ES-I3 (cell line): ENCODE results near the gene HS6ST3.

Source experiments
- H3K36me3 ChIP-seq: 2 replicates; pipeline ENCODE4 v1.6.1; 2013; ENCODE audit warnings: mild to moderate bottlenecking, low read length, control low read depth, moderate library complexity; ENCODE audit not compliant: insufficient read depth
- H3K4me1 ChIP-seq: 2 replicates; pipeline ENCODE4 v1.6.1; 2013; ENCODE audit warnings: mild to moderate bottlenecking, control low read depth, low read length; ENCODE audit not compliant: insufficient read depth
- H3K9ac ChIP-seq: 2 replicates; pipeline ENCODE4 v1.6.1; 2013; ENCODE audit warnings: low read depth, mild to moderate bottlenecking, low read length, moderate library complexity
- H3K9me3 ChIP-seq: 2 replicates; pipeline ENCODE4 v1.6.1; 2013; ENCODE audit warnings: mild to moderate bottlenecking, low read length, moderate library complexity; ENCODE audit not compliant: control insufficient read depth, insufficient read depth

The HS6ST3 gene

DNA sequence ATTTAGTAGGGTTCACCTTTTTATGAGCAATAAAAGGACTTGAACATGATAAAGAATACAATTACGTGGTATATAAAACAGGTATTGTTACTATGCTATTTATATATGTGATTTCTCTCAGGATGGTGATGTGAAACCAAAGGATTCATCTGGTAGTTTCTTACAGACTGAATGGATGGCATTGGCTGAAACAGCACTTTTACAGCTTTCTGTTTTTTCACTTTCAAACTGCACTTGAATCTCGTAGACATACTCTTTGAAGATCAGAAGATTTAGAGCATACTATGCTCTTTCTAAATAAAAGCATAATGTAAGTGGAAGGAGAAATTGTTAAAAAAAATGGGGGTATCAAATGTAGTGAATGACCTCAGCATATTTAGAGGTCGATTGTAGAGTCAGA lies 354.8 kb downstream of the HS6ST3 start:
- H3K9ac ChIP-seq = no peak overlapping the region
- H3K9me3 ChIP-seq = no peaks in the 10 kb centered on the region
- no peaks in the 10 kb centered on the region for H3K36me3 ChIP-seq
- no peaks in the 10 kb centered on the region for H3K4me1 ChIP-seq

DNA sequence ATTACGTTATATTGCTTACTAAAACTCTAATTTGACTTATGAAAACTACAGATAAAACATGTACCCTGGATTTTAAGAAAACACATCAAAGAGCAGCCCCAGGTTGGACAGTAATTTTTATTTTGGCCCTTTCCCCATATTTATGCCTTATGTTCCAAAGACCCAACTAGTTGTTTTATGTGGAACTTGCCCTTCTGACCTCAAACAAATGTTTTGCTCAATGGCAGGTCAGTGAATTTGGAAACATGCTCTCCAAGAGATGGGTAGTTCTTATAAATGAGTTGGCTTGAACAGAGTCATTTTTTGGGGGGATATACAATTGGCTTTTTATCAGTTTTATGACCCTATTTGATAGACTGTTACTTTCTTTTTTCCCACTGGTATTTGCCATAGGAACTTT lies 360.0 kb downstream of the HS6ST3 start:
- no peak overlapping the region for H3K9ac ChIP-seq

DNA sequence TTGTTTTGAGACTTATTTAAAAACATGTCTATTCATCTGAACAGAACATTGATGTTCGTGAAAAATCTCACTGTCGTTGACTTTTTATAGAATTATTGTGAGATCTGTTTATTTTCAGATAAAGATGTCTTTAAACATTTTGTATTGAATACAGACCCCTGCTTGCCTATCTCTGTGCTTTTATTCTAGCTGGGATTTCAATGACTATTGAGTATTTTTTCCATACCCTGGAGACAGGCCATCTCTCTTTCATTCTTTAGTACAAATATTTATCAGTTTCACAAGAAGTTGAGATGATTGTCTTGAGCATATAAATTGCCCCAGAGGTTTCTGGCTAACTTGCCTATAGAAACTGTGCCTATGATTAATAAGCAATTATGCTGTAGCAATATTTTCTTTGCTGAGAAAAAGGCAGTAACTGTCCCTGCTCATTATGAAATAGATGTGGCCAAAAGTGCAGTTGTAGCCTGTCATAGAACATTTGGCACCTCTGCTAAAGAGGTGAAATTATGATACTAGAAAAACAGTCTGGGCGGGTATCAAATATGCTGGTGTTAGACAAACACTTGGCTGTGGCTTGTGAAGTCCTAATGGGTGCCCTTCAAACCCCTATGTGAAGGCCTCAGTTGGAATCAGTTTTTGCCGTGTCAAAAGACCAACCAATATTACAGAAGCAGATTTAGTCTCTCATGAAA lies 360.6 kb downstream of the HS6ST3 start:
- Histone ChIP-seq H3K36me3 (no peaks in the 10 kb centered on the region; the same call in 1 of the 2 replicates), H3K9me3 (no peaks in the 10 kb centered on the region), H3K4me1 (peaks cover 11% of the 10 kb centered on the region; the same call in 1 of the 2 replicates), H3K9ac (no peak overlapping the region)

More for the DNA sequence above, 360.0 kb downstream of the HS6ST3 start:
- Histone ChIP-seq H3K4me1 (peaks cover 9% of the 10 kb centered on the region; the same call in 1 of the 2 replicates), H3K36me3 (no peaks in the 10 kb centered on the region; the same call in 1 of the 2 replicates), H3K9me3 (no peaks in the 10 kb centered on the region)

DNA sequence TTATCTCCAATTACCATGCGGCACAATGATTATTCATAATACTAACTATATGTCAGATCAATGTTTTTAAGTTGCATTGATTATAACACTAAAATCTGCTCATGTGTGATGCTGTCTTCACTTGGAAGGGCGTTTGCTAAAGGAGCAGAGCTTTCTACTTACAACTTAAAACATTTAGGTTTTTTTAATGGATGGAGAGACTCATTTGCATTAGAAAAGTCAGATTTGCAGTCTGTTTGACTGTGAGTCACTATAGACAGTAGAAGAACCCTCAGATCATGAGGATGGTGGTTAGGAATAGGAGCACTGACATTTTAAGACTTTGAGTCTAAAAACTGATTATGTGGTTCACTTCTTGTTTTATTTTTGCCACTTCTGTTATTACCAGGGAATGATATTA lies 364.6 kb downstream of the HS6ST3 start:
- Histone ChIP-seq H3K4me1 (peaks cover 11% of the 10 kb centered on the region; the same call in 1 of the 2 replicates), H3K9ac (no peak overlapping the region), H3K36me3 (no peaks in the 10 kb centered on the region; the same call in 1 of the 2 replicates), H3K9me3 (no peaks in the 10 kb centered on the region)

DNA sequence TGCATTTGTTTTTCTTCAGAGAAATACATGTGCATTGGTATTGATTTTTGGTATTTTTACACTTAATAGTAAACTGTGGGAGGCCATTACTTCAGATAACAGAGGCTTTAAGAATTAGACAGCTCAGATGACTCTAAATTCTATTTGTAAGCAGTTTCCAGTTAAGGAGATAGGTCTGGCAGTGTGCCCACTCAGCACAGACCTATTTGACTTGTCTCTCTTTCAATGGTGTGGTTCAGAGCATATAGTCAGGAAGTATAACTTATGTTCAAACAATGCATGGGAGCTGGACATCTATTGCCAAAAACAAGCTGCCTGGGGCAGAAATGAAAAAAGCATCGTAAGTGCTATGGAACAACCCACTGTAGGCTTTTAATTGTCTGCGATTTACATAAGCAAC lies 370.7 kb downstream of the HS6ST3 start:
- Histone ChIP-seq H3K4me1 (no peaks in the 10 kb centered on the region), H3K9me3 (no peaks in the 10 kb centered on the region), H3K9ac (no peak overlapping the region), H3K36me3 (no peaks in the 10 kb centered on the region)

DNA sequence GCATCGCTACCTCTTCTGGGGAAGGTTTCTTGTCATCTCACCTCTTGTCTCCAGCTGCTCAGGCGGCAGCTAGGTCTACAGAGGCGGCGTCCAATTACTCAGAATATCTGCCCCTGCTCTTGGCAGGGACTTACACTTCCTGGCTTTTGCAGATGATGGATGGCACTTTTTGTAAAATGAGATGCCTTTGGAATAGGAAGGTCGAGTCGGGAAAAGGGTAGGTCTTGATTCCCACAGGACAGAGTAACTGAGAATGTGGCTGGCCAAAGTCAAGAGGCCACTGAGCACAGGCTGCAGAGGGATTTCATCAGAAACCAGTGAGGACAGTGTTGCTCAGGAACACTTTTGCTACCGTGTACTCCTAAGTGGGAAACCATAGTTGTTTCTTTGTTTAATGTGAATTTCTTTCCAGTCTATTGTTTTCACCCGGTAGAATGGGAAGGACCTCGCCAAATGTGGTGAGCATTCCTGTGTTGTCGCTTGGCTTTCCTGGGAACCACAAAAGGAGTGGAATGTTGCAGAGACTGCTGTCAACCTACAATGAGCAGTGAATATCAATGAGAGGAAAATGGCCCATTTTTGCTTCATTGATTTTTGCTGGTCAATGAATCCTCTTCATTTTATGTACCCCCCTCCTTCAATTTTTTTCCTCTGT lies 383.7 kb downstream of the HS6ST3 start:
- H3K9me3 ChIP-seq = no peaks in the 10 kb centered on the region; the same call in 1 of the 2 replicates
- no peaks in the 10 kb centered on the region for H3K36me3 ChIP-seq
- H3K4me1 ChIP-seq = peaks cover 11% of the 10 kb centered on the region; the same call in 1 of the 2 replicates
- no peak overlapping the region for H3K9ac ChIP-seq

DNA sequence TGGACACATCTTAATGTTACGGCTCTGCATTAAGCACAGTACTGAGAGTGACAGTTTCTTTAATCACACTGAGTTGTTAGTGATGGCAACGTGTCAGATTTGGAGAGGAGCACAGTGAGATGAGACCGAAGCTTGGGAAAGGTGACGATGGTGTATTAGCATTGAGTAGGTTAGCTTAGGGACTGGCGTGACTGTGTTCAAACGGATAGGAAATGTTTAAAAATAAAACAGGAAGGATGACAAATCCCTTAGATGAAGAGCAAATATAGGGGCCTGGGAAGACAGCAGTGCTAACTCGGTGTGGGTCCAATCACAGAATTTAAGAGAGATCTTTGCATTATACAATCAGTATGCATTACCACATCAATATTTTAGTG lies 384.3 kb downstream of the HS6ST3 start:
- Histone ChIP-seq H3K4me1 (peaks cover 11% of the 10 kb centered on the region; the same call in 1 of the 2 replicates), H3K9me3 (no peaks in the 10 kb centered on the region; the same call in 1 of the 2 replicates), H3K36me3 (no peaks in the 10 kb centered on the region), H3K9ac (no peak overlapping the region)

DNA sequence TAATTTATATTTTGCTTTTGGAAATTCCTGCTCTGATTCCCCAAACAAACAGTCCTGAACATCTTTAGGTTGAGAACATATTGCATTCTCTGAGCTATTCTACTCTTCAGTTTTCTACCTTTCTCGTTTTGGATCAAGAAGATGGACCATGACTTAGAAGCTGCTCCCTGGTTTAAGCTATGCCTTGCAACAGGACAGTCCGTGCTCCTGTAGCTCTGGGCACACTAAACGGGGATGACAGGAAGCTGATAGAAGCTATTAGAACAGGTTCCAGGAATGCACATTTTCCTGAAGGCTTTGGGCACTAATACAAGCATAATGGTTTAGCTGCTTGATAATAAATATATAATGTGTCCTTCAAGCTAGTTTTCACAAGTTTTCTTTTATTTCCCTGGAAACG lies 385.2 kb downstream of the HS6ST3 start:
- Histone ChIP-seq H3K9ac (no peak overlapping the region), H3K9me3 (no peaks in the 10 kb centered on the region; the same call in 1 of the 2 replicates), H3K36me3 (no peaks in the 10 kb centered on the region), H3K4me1 (peaks cover 11% of the 10 kb centered on the region; the same call in 1 of the 2 replicates)

DNA sequence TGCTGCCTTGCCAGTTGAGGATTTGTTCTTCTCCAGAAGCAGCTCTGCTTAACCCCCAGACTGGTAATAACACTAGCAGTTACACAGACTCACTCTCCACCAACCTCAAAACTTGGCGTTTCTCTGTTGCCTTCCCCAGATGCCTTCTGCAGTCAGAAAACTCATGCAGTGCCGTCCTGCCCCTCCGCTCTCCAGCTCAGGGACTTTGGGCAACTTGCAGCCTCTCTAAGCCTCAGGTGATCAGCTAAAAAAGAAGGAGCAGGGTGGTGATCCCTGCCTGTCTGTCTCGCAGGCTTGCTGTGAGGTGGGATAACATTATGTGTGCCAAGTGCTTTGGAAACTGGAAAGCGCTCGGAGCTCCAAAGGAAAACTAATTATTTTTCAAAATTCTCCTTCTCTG lies 391.6 kb downstream of the HS6ST3 start:
- Histone ChIP-seq H3K4me1 (no peaks in the 10 kb centered on the region), H3K9me3 (no peaks in the 10 kb centered on the region; the same call in 1 of the 2 replicates), H3K9ac (no peak overlapping the region), H3K36me3 (no peaks in the 10 kb centered on the region)

DNA sequence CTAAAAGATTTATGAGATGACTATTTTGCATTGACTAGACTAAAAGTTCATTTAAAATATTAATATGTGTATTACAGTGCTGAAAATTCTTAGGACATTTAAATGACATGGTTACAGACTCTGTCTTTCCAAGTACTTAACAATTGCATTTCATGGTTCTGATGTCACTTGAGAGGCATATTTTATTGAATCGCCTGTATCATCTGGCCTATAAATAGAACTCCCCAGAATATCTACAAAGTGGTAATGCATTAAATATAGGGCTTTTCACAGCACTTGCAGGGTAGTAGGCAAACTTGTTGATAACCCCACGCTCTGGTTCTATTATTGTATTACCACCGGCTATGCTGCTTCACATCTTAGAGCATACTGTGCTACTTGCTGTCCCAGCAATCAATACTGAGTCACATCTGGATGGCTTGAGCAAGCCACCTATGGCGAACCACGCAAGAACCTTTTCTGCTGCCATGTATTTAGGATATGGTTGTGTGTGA lies 400.6 kb downstream of the HS6ST3 start:
- Histone ChIP-seq H3K4me1 (no peaks in the 10 kb centered on the region), H3K36me3 (no peaks in the 10 kb centered on the region), H3K9ac (no peak overlapping the region), H3K9me3 (no peaks in the 10 kb centered on the region)

DNA sequence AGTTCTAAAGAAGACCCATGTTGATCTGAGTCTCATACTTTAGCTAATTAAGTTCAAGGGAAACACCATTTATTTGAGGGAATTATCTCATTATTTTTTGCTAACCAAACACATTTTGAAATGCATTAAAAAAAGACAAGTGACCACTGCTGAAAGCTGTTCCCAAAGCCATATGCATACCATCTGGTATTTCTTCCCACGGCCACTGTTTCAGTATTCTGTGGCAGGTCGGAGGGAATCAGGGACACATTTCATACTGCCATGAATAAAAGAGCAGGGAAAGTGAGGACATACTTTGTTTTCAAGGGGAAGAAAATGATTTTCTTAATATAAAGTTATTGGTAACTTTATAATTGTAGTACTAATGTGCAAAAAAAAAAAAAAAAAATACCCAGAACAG lies 401.2 kb downstream of the HS6ST3 start:
- Histone ChIP-seq H3K9me3 (no peaks in the 10 kb centered on the region), H3K4me1 (no peaks in the 10 kb centered on the region), H3K36me3 (no peaks in the 10 kb centered on the region), H3K9ac (no peak overlapping the region)

DNA sequence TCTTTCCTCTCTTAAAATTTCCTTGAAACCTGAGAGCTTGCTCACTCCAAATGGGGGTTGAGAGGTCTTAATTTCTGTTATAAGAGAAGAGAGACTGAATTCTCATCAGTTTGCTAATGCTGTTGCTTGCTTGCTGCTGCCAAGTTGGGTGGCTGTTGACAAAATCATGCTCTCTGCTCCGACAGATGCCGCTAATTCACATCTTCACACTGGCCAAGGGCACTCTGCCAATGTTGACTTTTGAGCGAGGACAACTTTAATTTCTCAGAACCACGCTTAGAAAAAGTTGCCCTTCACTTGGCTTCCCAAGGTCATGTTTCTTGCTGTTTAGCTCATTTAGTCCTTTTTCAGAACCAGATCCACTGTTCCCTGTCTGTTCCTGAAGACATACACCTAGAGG lies 402.9 kb downstream of the HS6ST3 start:
- H3K4me1 ChIP-seq = no peaks in the 10 kb centered on the region
- H3K9ac ChIP-seq = no peak overlapping the region
- H3K9me3 ChIP-seq = no peaks in the 10 kb centered on the region
- H3K36me3 ChIP-seq = no peaks in the 10 kb centered on the region

DNA sequence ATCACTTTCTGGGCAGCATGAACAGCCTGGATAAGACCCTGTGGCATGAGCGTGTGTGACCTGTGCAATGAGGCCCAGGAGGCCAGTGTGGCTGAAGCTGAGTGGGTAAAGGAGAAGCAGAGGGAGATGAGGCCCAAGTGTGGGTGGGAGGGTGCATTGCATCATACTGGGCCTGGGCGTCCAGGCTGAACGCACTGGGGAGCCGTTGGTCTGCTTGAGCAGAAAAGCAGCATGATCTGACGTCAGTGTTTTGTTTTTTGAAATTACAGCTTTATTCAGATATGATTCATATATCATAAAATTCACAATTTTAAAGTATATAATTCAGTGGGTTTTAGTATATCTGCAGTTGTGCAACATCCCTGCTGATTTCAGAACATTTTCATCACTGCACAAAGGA lies 409.7 kb downstream of the HS6ST3 start:
- Histone ChIP-seq H3K9me3 (no peaks in the 10 kb centered on the region), H3K4me1 (no peaks in the 10 kb centered on the region; the same call in 1 of the 2 replicates), H3K36me3 (no peaks in the 10 kb centered on the region), H3K9ac (no peak overlapping the region)

DNA sequence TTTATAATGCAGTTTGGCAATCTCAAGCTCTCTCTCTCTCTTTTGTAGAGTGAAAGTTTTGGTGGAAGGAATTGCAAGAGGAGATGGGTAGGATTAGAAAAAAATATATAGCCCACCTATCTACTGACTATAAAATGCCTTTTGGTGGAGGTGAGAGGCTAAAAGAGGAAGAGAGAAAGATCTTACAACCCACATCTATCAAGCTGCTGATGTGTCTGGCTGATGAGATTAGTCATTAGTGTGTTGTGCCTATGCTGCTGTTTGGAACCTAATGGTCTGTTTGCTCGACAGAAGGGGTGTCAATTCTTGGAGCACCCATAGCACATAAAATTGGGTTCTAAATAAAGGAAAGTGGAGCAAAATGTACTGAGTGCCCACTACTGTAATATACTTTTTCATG lies 411.0 kb downstream of the HS6ST3 start:
- Histone ChIP-seq H3K9ac (no peak overlapping the region), H3K9me3 (no peaks in the 10 kb centered on the region), H3K4me1 (no peaks in the 10 kb centered on the region; the same call in 1 of the 2 replicates), H3K36me3 (no peaks in the 10 kb centered on the region)

DNA sequence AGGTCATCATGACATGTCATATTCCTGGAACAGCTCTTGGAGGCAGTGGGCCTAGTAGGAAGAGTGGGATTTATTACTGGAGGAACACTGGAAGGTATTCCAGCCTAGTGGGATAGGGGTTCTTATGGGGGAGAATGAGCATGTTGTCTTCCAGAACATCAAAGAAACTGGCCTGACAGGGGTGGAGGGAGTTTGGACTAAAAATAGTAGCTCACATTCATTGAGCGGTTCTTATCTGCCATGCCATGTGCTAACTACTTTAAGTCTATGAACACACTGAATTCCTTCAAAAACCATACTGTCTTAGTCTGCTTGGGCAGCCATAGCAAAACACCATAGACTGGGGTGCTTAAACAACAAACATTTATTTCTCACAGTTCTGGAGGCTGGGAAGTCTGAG lies 413.6 kb downstream of the HS6ST3 start:
- no peaks in the 10 kb centered on the region for H3K36me3 ChIP-seq
- no peaks in the 10 kb centered on the region for H3K9me3 ChIP-seq
- no peak overlapping the region for H3K9ac ChIP-seq
- no peaks in the 10 kb centered on the region; the same call in 1 of the 2 replicates for H3K4me1 ChIP-seq
